ENCODE measurements around the gene ZNF335. TPM values are rescaled to one million over a fixed set of nuclear protein-coding genes. Genes with fewer than 3 reads are reported as not detected.

ZNF335 gene
- total RNA-seq, 1 donor from 2014 or later, result 14.2 TPM

DNA sequence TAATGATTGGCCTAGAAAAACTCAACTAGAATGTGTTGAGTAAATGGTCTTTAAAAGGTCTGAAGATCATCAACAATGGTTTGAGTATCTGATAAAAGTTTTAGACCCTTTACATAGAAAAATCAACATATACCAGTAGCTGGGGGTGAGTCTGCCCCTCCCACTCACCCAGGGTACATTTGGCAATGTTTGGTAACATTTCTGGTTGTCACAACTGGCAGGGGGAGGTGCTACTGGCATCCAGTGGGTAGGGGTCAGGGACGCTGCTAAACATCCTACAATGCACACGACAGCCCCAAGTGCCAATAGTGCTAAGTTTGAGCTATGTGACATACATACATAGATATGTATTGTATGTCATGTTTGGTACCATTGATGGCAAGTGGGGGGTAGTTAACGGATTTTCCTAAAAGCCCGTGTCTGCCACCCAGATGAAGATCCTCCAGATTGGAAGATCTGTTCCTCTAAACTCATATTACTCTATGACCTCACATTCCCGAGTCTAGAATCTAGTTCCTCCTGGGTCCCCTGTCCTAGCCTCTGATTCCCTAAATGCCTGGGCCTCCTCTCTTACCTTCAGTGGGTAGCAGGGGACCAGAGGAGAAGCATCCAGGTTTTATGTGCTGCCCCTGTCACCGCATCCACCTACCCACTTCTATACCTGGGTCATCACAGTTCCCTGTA, 34.2 kb upstream of the ZNF335 start:
- Mint-ChIP-seq H3K4me3 (ENCODE audit: unreplicated experiment) (no peak overlapping the region), H3K27me3 (ENCODE audit: low read depth) (peaks cover 34% of the 10 kb centered on the region), H3K27ac (ENCODE audit: unreplicated experiment) (no peak overlapping the region), H3K4me1 (ENCODE audit: low read depth) (peaks cover 3% of the 10 kb centered on the region), H3K9me3 (ENCODE audit: low read depth) (no peaks in the 10 kb centered on the region), H3K36me3 (ENCODE audit: low read depth) (no peaks in the 10 kb centered on the region)
- DNase-seq (ENCODE audit: low spot score), result no peak
- TF ChIP-seq, protein P1, sequence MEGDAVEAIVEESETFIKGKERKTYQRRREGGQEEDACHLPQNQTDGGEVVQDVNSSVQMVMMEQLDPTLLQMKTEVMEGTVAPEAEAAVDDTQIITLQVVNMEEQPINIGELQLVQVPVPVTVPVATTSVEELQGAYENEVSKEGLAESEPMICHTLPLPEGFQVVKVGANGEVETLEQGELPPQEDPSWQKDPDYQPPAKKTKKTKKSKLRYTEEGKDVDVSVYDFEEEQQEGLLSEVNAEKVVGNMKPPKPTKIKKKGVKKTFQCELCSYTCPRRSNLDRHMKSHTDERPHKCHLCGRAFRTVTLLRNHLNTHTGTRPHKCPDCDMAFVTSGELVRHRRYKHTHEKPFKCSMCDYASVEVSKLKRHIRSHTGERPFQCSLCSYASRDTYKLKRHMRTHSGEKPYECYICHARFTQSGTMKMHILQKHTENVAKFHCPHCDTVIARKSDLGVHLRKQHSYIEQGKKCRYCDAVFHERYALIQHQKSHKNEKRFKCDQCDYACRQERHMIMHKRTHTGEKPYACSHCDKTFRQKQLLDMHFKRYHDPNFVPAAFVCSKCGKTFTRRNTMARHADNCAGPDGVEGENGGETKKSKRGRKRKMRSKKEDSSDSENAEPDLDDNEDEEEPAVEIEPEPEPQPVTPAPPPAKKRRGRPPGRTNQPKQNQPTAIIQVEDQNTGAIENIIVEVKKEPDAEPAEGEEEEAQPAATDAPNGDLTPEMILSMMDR (IDR thresholded peaks at IDR 0.05), result no peak

DNA sequence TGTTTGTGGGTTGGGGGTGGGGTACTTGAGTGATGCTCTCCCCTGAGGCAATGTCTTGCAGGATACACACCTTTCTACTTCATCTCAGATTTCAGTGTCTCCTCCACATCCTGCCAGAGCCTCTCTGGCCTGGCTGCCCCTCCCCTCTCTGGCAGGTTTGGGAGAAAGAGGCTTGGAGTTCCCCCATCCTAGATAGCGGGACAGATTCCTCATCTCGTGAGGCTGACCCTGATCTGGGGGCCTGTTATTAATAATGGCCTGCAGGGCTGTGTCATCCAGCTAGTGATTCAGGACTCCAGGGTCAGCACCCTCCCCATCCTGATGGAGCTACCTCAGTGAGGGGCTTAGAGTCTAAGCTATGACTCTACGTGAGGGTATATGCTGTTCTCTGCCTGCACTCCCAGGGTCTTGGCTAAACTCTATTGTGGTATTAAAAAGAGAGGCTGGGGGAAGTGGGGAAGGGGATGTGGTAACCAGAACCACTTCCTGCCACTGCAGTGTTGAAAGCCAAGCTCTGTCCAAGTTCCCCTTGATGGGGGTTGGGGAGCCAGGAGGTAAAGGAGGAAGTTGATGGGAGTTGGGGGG, 33.0 kb upstream of the ZNF335 start:
- no peaks in the 10 kb centered on the region for H3K9me3 Mint-ChIP-seq (ENCODE audit: low read depth)
- TF ChIP-seq, protein P1 (IDR thresholded peaks at IDR 0.05), result no peak
- H3K27ac Mint-ChIP-seq (ENCODE audit: unreplicated experiment), result no peak overlapping the region
- no peaks in the 10 kb centered on the region for H3K36me3 Mint-ChIP-seq (ENCODE audit: low read depth)
- peaks cover 37% of the 10 kb centered on the region for H3K27me3 Mint-ChIP-seq (ENCODE audit: low read depth)
- peaks cover 3% of the 10 kb centered on the region for H3K4me1 Mint-ChIP-seq (ENCODE audit: low read depth)
- H3K4me3 Mint-ChIP-seq (ENCODE audit: unreplicated experiment), result no peak overlapping the region
- DNase-seq (ENCODE audit: low spot score), result no peak

DNA sequence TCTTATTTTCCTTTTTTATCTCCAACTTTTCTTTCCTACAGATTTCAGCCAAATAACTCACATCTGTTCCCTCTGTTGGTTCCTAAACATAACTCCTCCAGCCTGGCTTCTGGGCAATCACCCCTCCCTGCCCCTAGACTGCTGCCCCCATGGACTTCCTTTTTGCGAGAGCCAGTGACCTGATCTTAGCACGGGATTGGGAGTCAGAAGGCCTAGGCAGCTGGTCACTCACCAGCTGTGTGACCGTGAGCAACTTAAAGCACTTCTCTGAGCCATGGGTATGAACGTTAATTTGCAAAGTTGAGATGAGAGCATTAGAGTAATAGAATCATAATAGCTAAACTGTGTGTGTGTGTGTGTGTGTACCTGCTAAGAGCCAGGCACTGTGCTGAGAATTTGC, 32.2 kb upstream of the ZNF335 start:
- Mint-ChIP-seq H3K9me3 (ENCODE audit: low read depth) (no peaks in the 10 kb centered on the region), H3K4me1 (ENCODE audit: low read depth) (peaks cover 3% of the 10 kb centered on the region), H3K4me3 (ENCODE audit: unreplicated experiment) (no peak overlapping the region), H3K36me3 (ENCODE audit: low read depth) (no peaks in the 10 kb centered on the region), H3K27me3 (ENCODE audit: low read depth) (peaks cover 39% of the 10 kb centered on the region), H3K27ac (ENCODE audit: unreplicated experiment) (no peak overlapping the region)
- TF ChIP-seq, protein P1 (IDR thresholded peaks at IDR 0.05), result no peak
- DNase-seq (ENCODE audit: low spot score), result no peak

DNA sequence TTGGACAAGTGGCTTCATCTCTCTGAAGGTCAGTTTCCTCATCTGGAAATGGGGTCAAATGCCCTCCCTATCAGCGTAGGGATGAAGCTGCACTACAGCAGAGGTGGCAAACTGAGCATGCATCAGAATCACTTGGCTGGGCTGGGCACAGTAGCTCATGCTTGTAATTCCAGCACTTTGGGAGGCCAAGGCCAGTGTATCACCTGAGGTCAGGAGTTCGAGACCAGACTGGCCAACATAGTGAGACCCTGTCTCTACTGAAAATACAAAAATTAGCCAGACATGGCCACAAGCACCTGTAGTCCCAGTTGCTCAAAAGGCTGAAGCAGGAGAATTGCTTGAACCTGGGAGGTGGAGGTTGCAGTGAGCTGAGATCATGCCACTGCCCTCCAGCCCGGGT, 30.0 kb upstream of the ZNF335 start:
- H3K36me3 Mint-ChIP-seq (ENCODE audit: low read depth), result no peaks in the 10 kb centered on the region
- H3K4me1 Mint-ChIP-seq (ENCODE audit: low read depth), result no peaks in the 10 kb centered on the region
- H3K9me3 Mint-ChIP-seq (ENCODE audit: low read depth), result no peaks in the 10 kb centered on the region
- TF ChIP-seq, protein P1 (IDR thresholded peaks at IDR 0.05), result no peak
- no peak overlapping the region for H3K27ac Mint-ChIP-seq (ENCODE audit: unreplicated experiment)
- H3K27me3 Mint-ChIP-seq (ENCODE audit: low read depth), result peaks cover 42% of the 10 kb centered on the region
- no peak overlapping the region for H3K4me3 Mint-ChIP-seq (ENCODE audit: unreplicated experiment)
- no peak for DNase-seq (ENCODE audit: low spot score)

DNA sequence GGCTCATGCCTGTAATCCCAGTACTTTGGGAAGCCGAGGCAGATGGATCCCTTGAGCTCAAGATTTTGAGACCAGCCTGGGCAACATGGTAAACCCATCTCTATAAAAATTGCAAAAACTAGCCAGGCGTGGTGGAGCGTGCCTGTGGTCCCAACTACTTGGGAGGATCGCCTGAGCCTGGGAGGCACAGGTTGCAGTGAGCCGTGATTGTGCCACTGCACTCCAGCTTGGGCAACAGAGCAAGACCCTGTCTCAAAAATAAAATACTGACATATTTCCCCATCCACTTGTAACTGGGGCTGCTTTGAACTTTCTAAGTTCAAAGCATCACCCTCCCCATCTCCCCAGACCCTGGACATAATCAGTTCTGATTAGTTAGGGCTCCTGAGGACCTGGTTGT, 29.5 kb upstream of the ZNF335 start:
- Mint-ChIP-seq H3K4me1 (ENCODE audit: low read depth) (no peaks in the 10 kb centered on the region), H3K36me3 (ENCODE audit: low read depth) (no peaks in the 10 kb centered on the region)
- TF ChIP-seq, protein P1 (IDR thresholded peaks at IDR 0.05), result no peak

More for the DNA sequence above, 29.5 kb upstream of the ZNF335 start:
- Mint-ChIP-seq H3K27ac (ENCODE audit: unreplicated experiment) (no peak overlapping the region), H3K27me3 (ENCODE audit: low read depth) (peaks cover 44% of the 10 kb centered on the region), H3K4me3 (ENCODE audit: unreplicated experiment) (no peak overlapping the region), H3K9me3 (ENCODE audit: low read depth) (no peaks in the 10 kb centered on the region)
- DNase-seq (ENCODE audit: low spot score), result peak; percentile 12

Data from chondrocyte (in vitro differentiated cells).